HCT116 (cell line): ENCODE results near the gene PDSS2. TPM values are rescaled to one million over a fixed set of nuclear protein-coding genes. Genes with fewer than 3 reads are reported as not detected.

ENCODE experiments used
- ATAC-seq: fragments of 200-7000 bp; cut with Tn5 transposase; 2 replicates; pipeline ENCODE4 v1.9.1; 2020; ENCODE audit warnings: mild to moderate bottlenecking, moderate library complexity
- BruUV-seq: library from RNA; stranded (reverse); fragments of 400-500 nt; replicated peaks from 2 replicates; lab custom pipeline; 2021; lab: Mats Ljungman, UMichigan
- CTCF ChIA-PET: fragments of 300-600 bp; sonication (Branson Sonifier 250); formaldehyde crosslinking; loops from one replicate; lab custom pipeline; 2021; ENCODE audit warnings: antibody characterized with exemption; lab: Charles Lee
- POLR2A ChIA-PET: fragments of 300-600, 350-600 bp; sonication (Branson Sonifier 250); formaldehyde crosslinking; loops from one replicate; lab custom pipeline; 2021; ENCODE audit warnings: antibody characterized with exemption; lab: Charles Lee
- RAD21 ChIA-PET, 2 experiments: fragments of 300-600 bp; sonication (Branson Sonifier 250); formaldehyde crosslinking; loops; one replicate each; lab custom pipeline; 2023; ENCODE audit warnings: low total read pairs in 2 of 2; ENCODE audit not compliant: uncharacterized antibody in 2 of 2, unreplicated experiment in 2 of 2, low non-redundant PET in 1 of 2; lab: Charles Lee
- DNase-seq: peaks from one replicate; pipeline ENCODE4 v3.0.0-alpha.2; 2010; ENCODE audit warnings: low read depth, low spot score
- H2AFZ ChIP-seq: fragments of 200-600 bp; shearing (Covaris generic), sonication (generic); 2 replicates; pipeline ENCODE4 v1.6.1; 2017; ENCODE audit warnings: low read depth, mixed run types, mixed read lengths, antibody characterized with exemption, low read length; ENCODE audit not compliant: poor library complexity, severe bottlenecking
- H3K27ac ChIP-seq: 2 replicates; pipeline ENCODE4 v1.5.1; 2012; ENCODE audit warnings: low read depth, low read length
- H3K27me3 ChIP-seq: fragments of 200-600 bp; sonication (generic); 2 replicates; pipeline ENCODE4 v1.6.1; 2016; ENCODE audit warnings: mixed run types, low read length, mixed read lengths; ENCODE audit not compliant: insufficient read depth
- H3K36me3 ChIP-seq, 2 experiments: fragments of 200-500 bp in 1 of 2; fragments of 200-600 bp in 1 of 2; sonication (Bioruptor generic) in 1 of 2; sonication (generic) in 1 of 2; 2 replicates each; pipeline versions ENCODE4 v1.5.1 to v1.6.1; 2014 to 2016; ENCODE audit warnings: low read length in 2 of 2, inconsistent platforms in 1 of 2, mixed read lengths in 1 of 2, mixed run types in 1 of 2; ENCODE audit not compliant: insufficient read depth in 2 of 2, control insufficient read depth in 1 of 2
- H3K4me1 ChIP-seq, 2 experiments: fragments of 200-600 bp in 1 of 2; sonication (generic) in 1 of 2; 2 replicates each; pipeline versions ENCODE4 v1.5.1 to v1.6.1; 2012 to 2017; ENCODE audit warnings: low read length in 2 of 2, inconsistent platforms in 1 of 2, mild to moderate bottlenecking in 1 of 2, mixed read lengths in 1 of 2, mixed run types in 1 of 2, moderate library complexity in 1 of 2; ENCODE audit not compliant: insufficient read depth in 2 of 2, control insufficient read depth in 1 of 2
- H3K4me2 ChIP-seq: fragments of 200-600 bp; sonication (generic); 2 replicates; pipeline ENCODE4 v1.6.1; 2017; ENCODE audit warnings: mixed run types, low read length, mixed read lengths
- H3K4me3 ChIP-seq, 2 experiments: fragments of 200-600 bp in 1 of 2; sonication (generic) in 1 of 2; replicated peaks in 1 of 2; 2 replicates each; pipeline ENCODE4 v1.5.1; 2011 to 2016; ENCODE audit warnings: low read length in 2 of 2, control low read depth in 1 of 2, low read depth in 1 of 2, mild to moderate bottlenecking in 1 of 2, mixed read lengths in 1 of 2, mixed run types in 1 of 2
- H3K79me2 ChIP-seq: fragments of 200-600 bp; sonication (generic); 2 replicates; pipeline ENCODE4 v1.6.1; 2017; ENCODE audit warnings: mild to moderate bottlenecking, mixed run types, low read length, moderate library complexity, mixed read lengths; ENCODE audit not compliant: insufficient read depth
- H3K9ac ChIP-seq: fragments of 200-600 bp; sonication (generic); 2 replicates; pipeline ENCODE4 v1.6.1; 2016; ENCODE audit warnings: low read length, mixed read lengths
- H3K9me2 ChIP-seq: fragments of 200-600 bp; sonication (generic), shearing (Covaris generic); 2 replicates; pipeline ENCODE4 v1.6.1; 2017; ENCODE audit warnings: mixed run types, mild to moderate bottlenecking, moderate library complexity; ENCODE audit not compliant: insufficient read depth
- H3K9me3 ChIP-seq, 2 experiments: fragments of 200-500 bp in 1 of 2; fragments of 200-600 bp in 1 of 2; sonication (Bioruptor generic) in 1 of 2; sonication (generic) in 1 of 2; 2 replicates each; pipeline ENCODE4 v1.6.1; 2014 to 2017; ENCODE audit warnings: low read length in 2 of 2, mixed read lengths in 2 of 2, inconsistent platforms in 1 of 2, low read depth in 1 of 2, mild to moderate bottlenecking in 1 of 2, mixed run types in 1 of 2, moderate library complexity in 1 of 2; ENCODE audit not compliant: control insufficient read depth in 1 of 2, insufficient read depth in 1 of 2
- H4K20me1 ChIP-seq: fragments of 200-600 bp; sonication (generic), shearing (Covaris generic); 2 replicates; pipeline ENCODE4 v1.6.1; 2017; ENCODE audit warnings: mixed run types, mild to moderate bottlenecking, moderate library complexity; ENCODE audit not compliant: insufficient read depth
- CBX3 ChIP-seq: IDR thresholded peaks from 2 replicates; pipeline ENCODE4 v1.6.1; 2012; ENCODE audit warnings: low read depth
- CEBPB ChIP-seq: IDR thresholded peaks from 2 replicates; pipeline ENCODE4 v1.6.1; 2012; ENCODE audit warnings: low read depth
- CTCF ChIP-seq, 3 experiments: fragments of 200-600 bp in 1 of 3; sonication (generic) in 1 of 3; IDR thresholded peaks in 2 of 3; conservative IDR thresholded peaks in 1 of 3; 2 replicates each; pipeline ENCODE4 v1.5.1; 2012 to 2017; ENCODE audit warnings: low read depth in 2 of 3, low read length in 2 of 3, antibody characterized with exemption in 1 of 3, borderline replicate concordance in 1 of 3, control low read depth in 1 of 3, mild to moderate bottlenecking in 1 of 3, mixed read lengths in 1 of 3, mixed run types in 1 of 3, moderate library complexity in 1 of 3; ENCODE audit not compliant: insufficient read depth in 1 of 3
- ELF1 ChIP-seq: IDR thresholded peaks from 2 replicates; pipeline ENCODE4 v1.6.1; 2012; ENCODE audit warnings: low read depth, borderline replicate concordance
- EZH2 ChIP-seq: fragments of 200-600 bp; sonication (generic); IDR thresholded peaks from 2 replicates; pipeline ENCODE4 v1.6.1; 2017; ENCODE audit warnings: antibody characterized with exemption, mixed run types
- EZH2phosphoT487 ChIP-seq: fragments of 200-600 bp; IDR thresholded peaks from 2 replicates; pipeline ENCODE4 v1.6.1; 2018; ENCODE audit warnings: antibody characterized with exemption, borderline replicate concordance
- JUND ChIP-seq: IDR thresholded peaks from 2 replicates; pipeline ENCODE4 v1.6.1; 2012
- RAD21 ChIP-seq: IDR thresholded peaks from 2 replicates; pipeline ENCODE4 v1.6.1; 2012; ENCODE audit warnings: low read depth, mild to moderate bottlenecking
- SP1 ChIP-seq: IDR thresholded peaks from 2 replicates; pipeline ENCODE4 v1.6.1; 2012; ENCODE audit warnings: low read depth
- SRF ChIP-seq: IDR thresholded peaks from 2 replicates; pipeline ENCODE4 v1.6.1; 2012; ENCODE audit warnings: low read depth
- TCF7L2 ChIP-seq: IDR thresholded peaks from 2 replicates; pipeline ENCODE4 v1.7.0; 2011; ENCODE audit warnings: borderline replicate concordance, inconsistent platforms; ENCODE audit not compliant: insufficient read depth, insufficient read length; ENCODE audit errors: extremely low read depth
- ZNF274 ChIP-seq: fragments of 200-500 bp; sonication (Bioruptor generic); IDR thresholded peaks from 2 replicates; pipeline ENCODE4 v1.6.1; 2014; ENCODE audit warnings: mild to moderate bottlenecking, low read depth, low read length, inconsistent platforms
- intact Hi-C: fragments of 100-400 bp; cut with micrococcal nuclease; formaldehyde crosslinking; loops from 2 replicates; pipeline ENCODE4 v1.10.0; 2022
- total RNA-seq: library from RNA; stranded (reverse); gene quantifications from one replicate; pipeline ENCODE4 v1.2.1, GENCODE V29; 2021; ENCODE audit not compliant: unreplicated experiment
- TF ChIP-seq, protein P1 (sequence below): IDR thresholded peaks from 2 replicates; pipeline ENCODE4 v1.6.1; 2011; ENCODE audit warnings: mild to moderate bottlenecking, low read length, moderate library complexity; ENCODE audit not compliant: insufficient replicate concordance; ENCODE audit errors: extremely low read depth
- TF ChIP-seq, protein P2 (sequence below): IDR thresholded peaks from 2 replicates; pipeline ENCODE4 v1.6.1; 2012; ENCODE audit warnings: low read depth
- TF ChIP-seq, protein P3 (sequence below): IDR thresholded peaks from 2 replicates; pipeline ENCODE4 v1.6.1; 2012

PDSS2 gene
- total RNA-seq, 1 experiment from 2014 or later, result 12.2 TPM

GRCh38 chr6:107205058-107205998 is 254.0 kb downstream of the PDSS2 start:
- Histone ChIP-seq H3K9ac (no peak overlapping the region), H3K4me1 (no peaks in the 10 kb centered on the region), H2AFZ (no peak overlapping the region), H3K79me2 (no peaks in the 10 kb centered on the region), H3K4me2 (no peak overlapping the region), H4K20me1 (no peaks in the 10 kb centered on the region), H3K9me2 (no peaks in the 10 kb centered on the region), H3K27me3 (no peaks in the 10 kb centered on the region), H3K4me3 (no peak overlapping the region), H3K27ac (no peak overlapping the region), H3K9me3 (no peaks in the 10 kb centered on the region), H3K36me3 (no peaks in the 10 kb centered on the region)
- TF ChIP-seq SP1 (no peak), CEBPB (no peak), ELF1 (no peak), RAD21 (no peak), EZH2 (no peak), JUND (no peak), EZH2phosphoT487 (no peak), TCF7L2 (no peak), SRF (no peak), CBX3 (no peak), CTCF (IDR thresholded peaks at IDR 0.05 in 2 of 3, conservative IDR thresholded peaks at IDR 0.05 in 1 of 3; ENCODE audit: borderline replicate concordance in 1 of 3, insufficient read depth in 1 of 3, low read depth in 2 of 3, low read length in 2 of 3) (no peak), ZNF274 (no peak)
- TF ChIP-seq, protein P1, sequence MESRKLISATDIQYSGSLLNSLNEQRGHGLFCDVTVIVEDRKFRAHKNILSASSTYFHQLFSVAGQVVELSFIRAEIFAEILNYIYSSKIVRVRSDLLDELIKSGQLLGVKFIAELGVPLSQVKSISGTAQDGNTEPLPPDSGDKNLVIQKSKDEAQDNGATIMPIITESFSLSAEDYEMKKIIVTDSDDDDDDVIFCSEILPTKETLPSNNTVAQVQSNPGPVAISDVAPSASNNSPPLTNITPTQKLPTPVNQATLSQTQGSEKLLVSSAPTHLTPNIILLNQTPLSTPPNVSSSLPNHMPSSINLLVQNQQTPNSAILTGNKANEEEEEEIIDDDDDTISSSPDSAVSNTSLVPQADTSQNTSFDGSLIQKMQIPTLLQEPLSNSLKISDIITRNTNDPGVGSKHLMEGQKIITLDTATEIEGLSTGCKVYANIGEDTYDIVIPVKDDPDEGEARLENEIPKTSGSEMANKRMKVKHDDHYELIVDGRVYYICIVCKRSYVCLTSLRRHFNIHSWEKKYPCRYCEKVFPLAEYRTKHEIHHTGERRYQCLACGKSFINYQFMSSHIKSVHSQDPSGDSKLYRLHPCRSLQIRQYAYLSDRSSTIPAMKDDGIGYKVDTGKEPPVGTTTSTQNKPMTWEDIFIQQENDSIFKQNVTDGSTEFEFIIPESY, result no peak
- TF ChIP-seq, protein P2, sequence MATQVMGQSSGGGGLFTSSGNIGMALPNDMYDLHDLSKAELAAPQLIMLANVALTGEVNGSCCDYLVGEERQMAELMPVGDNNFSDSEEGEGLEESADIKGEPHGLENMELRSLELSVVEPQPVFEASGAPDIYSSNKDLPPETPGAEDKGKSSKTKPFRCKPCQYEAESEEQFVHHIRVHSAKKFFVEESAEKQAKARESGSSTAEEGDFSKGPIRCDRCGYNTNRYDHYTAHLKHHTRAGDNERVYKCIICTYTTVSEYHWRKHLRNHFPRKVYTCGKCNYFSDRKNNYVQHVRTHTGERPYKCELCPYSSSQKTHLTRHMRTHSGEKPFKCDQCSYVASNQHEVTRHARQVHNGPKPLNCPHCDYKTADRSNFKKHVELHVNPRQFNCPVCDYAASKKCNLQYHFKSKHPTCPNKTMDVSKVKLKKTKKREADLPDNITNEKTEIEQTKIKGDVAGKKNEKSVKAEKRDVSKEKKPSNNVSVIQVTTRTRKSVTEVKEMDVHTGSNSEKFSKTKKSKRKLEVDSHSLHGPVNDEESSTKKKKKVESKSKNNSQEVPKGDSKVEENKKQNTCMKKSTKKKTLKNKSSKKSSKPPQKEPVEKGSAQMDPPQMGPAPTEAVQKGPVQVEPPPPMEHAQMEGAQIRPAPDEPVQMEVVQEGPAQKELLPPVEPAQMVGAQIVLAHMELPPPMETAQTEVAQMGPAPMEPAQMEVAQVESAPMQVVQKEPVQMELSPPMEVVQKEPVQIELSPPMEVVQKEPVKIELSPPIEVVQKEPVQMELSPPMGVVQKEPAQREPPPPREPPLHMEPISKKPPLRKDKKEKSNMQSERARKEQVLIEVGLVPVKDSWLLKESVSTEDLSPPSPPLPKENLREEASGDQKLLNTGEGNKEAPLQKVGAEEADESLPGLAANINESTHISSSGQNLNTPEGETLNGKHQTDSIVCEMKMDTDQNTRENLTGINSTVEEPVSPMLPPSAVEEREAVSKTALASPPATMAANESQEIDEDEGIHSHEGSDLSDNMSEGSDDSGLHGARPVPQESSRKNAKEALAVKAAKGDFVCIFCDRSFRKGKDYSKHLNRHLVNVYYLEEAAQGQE, result no peak
- TF ChIP-seq, protein P3, sequence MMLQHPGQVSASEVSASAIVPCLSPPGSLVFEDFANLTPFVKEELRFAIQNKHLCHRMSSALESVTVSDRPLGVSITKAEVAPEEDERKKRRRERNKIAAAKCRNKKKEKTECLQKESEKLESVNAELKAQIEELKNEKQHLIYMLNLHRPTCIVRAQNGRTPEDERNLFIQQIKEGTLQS, result no peak
- ATAC-seq (no peak), DNase-seq (no peak)
- ChIA-PET CTCF (no interaction called here), POLR2A (no interaction called here), RAD21 (no interaction called here)
- BruUV-seq, result no TSS peak
- intact Hi-C loops, result no loop called here
